GM18499 (cell line): ENCODE results near the gene ATP2A3.

Experiments used
- ATAC-seq: cut with Tn5 transposase; IDR thresholded peaks from one replicate; pipeline ENCODE4 v1.9.1; 2021; ENCODE audit warnings: moderate number of reproducible peaks; ENCODE audit not compliant: insufficient read depth, unreplicated experiment

ATP2A3 gene

GRCh38 chr17:3964203-3965117 lies at the start of gene ATP2A3:
Gene ATP2A3 (minus strand): TSS chr17:3964437. CDS start chr17:3964291, 146 bp downstream.
- no peak for ATAC-seq

DNA sequence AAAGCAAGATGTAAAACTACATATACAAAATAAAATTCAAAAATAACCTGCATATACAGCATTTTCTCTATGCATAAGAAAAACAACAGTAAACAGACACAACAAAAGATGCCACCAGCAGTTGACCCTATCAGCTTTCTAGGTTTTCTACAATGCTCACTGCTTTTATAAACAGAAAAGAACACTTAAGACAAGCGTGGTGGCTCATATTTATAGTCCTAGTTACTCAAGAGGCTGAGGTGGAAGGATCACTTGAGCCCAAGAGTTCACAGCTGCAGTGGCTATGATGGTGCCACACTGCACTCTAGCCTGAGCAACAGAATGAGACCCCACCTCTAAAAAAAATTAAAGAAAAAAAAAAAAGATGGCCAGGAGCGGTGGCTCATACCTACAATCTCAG lies 46.5 kb upstream of the ATP2A3 start:
- ATAC-seq = no peak

DNA sequence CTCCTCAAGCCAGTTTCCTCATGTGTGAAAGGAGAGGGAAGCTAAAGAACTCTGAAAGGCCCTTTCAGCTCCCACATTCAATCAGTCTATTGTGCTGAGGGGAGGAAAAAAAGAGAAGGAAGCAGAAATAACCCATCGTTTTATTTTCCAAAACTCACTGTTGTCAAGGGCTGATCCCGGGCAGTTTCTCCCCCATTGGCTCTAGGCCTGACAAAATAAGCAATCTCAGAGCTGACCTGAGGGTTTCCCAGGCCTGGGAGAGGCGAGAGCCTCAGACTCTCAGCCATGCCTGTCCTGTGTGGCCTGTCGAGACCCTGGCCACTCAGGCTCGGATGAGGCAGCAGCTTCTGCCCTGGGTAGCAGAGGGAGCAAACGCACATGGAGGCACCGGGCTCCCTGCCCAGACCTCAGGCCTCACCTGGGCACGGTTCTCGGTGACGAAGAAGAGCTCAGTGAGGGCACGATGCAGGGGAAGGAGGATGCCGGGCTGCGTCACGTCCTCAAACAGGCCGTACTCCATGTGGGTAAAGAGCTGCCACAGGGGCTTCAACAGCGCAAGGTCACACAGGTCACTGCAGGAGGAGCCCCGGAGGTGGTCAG lies 45.0 kb upstream of the ATP2A3 start:
- ATAC-seq = no peak

- no peak for ATAC-seq
Observed at GRCh38 chr17:4008441-4009185, 44.4 kb upstream of the ATP2A3 start.

DNA sequence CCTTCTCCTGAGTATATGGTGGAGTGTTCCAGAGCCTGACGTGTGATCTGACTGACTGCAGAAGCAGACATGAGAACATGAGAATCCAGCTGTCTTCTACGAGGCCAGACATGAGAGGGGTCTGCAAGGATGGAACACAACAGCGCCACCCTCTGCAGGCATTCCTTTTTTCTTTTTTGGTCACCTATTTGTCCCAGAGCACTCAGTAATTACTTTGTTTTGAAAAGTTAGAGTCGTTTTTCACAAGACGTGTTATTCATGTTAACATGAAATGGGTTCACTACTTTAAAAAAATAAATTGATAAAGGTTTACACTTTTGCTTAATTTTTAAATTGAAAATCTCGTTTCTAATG lies 43.8 kb upstream of the ATP2A3 start:
- no peak for ATAC-seq

DNA sequence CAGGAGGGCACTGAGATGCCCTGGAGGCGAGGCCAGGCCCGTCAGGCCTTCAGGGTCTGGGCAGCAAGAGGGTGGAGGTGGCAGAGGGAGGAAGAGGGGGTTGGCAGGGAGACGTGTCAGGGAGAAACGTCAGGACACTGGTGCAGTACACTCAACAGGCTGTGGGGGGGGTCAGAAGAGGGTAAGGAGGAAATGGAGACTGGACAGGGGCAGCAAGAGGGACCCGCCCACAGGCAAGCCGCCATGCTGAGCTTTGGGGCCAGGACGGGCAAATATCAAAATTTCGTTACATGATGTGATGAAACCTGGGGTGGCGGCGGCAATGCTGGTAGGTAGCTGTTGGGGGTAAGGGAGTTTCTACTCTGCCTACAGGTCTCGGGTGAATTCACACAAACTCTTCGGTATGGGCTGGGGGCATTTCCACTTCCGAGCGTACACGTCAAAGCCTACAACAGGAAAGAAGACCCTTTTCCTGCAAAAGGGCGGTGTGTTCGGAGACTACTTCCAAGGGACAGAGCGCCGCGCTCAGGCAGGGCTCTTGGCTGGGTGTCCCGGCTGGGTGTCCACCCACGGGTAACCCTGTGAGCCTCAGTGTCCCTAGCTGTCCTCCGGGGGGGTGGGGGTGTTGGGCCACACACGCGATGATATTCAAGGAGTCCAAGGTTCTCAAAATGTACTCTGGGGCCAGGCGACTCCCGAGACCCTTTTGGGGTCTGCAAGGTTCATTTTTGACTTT lies 43.3 kb upstream of the ATP2A3 start:
- ATAC-seq = no peak

DNA sequence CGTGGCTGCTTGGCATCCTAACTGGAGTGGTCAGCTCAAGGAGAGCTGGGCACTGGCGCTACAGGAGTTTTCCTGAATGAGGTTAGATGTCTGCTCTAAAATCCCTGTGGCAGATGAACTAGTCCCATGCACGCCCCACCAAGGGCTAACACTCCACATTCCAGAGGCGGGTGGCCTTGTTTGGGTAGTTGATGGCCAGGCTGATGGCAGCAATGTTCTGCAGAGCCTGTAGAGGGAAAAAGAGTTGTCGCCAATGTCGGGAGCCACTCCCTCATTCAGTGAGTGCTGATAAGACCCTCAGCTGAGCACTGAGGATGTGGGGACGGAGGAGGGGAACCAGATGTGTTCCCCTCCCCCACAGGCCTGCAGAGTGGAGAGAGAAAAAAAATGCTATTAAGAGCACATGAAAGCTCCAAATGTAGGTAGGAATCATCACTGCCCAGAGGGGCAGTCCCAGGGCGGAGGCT lies 42.5 kb upstream of the ATP2A3 start:
- ATAC-seq = no peak

GRCh38 chr17:4006165-4006589 lies 41.9 kb upstream of the ATP2A3 start:
- ATAC-seq = no peak

DNA sequence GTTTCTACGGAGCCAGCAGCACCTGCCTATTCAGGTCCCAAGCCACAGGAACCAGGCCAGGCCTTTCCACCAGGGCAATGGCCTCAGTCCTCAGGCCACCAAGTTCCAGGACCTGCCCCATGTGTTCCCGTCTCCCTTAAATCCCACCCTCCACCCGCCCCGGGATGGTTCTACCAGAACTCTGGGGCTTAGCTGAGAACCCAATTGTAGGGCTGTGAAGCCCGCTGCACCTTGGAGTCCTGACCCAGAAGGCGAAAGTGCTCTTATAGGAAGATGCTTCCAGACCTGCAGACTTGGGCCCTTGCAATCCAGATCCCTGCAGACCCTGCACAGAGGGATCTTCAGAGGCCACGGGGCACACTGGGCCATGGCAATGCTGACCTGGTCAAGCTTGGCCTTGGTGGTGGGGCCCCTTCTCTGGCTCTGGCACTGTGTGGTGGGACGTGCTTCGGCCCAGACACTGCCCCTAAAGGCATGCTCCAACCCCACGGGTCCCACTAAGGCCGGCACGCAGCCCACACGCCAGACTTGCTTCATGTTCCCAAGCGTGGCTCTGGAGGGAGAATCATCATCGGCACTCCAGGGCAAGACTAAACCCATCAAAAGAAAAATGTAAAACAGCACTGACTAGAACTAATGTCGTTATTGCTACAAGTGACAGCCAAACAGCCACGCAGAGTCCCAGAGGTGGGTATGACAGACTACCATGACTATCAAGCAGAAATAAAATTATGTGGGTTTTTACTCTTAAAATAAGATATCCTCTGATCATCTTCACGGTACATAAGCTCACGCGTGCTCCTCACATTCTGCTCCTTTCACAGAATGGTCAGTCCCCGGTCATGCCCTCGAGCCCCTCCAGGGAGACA lies 41.3 kb upstream of the ATP2A3 start:
- no peak for ATAC-seq

GRCh38 chr17:4004517-4005295 lies 40.5 kb upstream of the ATP2A3 start:
- ATAC-seq = no peak

GRCh38 chr17:4003501-4004421 lies 39.5 kb upstream of the ATP2A3 start:
- no peak for ATAC-seq

DNA sequence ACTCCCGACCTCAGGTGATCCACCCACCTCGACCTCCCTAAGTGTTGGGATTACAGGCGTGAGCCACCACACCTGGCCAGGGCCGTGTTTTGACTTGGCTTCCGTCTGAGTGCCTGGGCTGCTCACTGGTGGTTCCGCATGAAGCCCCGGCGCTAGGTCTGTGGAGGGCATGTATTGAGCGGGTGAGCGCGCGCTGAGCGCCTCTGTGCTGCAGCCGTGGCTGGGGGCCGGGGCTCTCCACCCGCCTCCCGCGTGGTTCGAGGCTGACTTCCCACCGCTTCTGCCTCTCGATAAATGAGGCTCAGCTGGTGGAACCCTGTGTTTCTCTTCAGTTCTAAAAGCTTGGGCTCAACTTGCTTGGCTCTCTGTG lies 38.9 kb upstream of the ATP2A3 start:
- no peak for ATAC-seq

GRCh38 chr17:4001048-4001590 lies 36.9 kb upstream of the ATP2A3 start:
- ATAC-seq = no peak

GRCh38 chr17:3998436-3998835 lies 34.2 kb upstream of the ATP2A3 start:
- ATAC-seq = no peak

DNA sequence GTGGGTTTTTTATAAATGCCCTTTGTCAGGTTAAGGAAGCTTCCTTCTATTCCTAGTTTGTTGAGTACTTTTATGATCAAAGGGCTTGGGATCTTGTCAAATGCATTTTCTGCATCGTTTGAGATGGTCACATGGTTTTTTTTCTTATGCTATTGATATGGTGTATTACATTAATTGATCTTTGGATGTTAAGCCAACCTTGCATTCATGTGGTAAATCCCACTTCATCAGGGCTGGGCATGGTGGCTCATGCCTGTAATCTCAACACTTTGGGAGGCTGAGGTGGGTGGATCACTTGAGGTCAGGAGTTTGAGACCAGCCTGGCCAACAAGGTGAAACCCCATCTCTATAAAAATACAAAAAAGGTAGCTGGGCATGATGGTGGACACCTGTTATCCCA lies 30.8 kb upstream of the ATP2A3 start:
- ATAC-seq = no peak

DNA sequence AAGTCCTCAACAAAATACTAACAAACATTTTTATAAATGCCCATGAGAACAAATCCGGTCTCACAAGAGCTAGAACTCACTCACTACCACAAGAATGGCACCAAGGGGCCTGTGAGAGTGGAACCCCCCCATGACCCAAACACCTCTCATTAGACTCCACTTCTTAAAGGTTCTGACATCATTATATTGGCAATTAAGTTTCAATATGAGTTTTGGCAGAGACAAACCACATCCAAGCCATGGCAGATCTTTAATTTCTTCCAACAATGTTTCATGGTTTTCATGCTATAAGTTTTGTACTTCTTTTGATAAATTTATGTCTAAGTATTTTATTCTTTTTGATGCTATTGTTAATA lies 30.0 kb upstream of the ATP2A3 start:
- no peak for ATAC-seq

DNA sequence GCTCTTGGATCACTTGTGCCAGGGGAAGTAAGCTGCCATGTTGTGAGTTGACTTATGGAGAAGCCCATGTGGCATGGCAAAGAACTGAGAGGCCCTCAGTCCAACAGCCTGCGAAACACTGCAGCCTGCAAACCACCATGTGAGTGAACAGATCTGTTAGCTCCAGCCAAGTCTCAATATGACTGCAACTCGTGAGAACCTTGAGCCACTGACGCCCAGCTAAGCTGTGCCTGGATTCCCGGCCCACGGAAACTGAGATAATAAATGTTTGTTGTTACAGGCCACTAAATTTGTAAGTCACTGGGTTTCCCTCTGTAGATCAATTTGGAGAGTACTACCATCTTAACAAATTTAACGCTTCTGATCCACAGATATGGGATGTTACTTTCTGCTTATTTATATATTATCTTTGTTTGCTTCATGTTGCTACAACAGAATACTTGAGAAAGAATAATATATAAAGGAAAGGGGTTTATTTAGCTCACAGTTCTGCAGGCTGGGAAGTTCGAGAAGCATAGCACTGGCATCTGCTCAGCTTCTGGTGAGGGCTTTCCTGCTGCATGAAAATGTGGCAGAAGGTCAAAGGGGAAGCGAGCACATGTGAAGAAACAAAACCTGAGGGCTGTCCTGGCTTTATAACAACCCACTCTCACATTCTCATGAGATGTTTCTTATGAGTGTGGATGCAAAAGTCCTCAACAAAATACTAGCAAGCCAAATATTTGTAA lies 29.4 kb upstream of the ATP2A3 start:
- no peak for ATAC-seq
